T1000 (cell line): Measurements from ENCODE around the gene PCDH9.

Source experiments
- DNase-seq: peaks from one replicate; lab custom pipeline; 2025; ENCODE audit warnings: mixed read lengths; lab: John Stamatoyannopoulos, UW

PCDH9 gene

GRCh38 chr13:67155898-67156722, 74.0 kb downstream of the PCDH9 start:
- DNase-seq = no peak

- no peak for DNase-seq
Observed at GRCh38 chr13:67152085-67152484, 78.1 kb downstream of the PCDH9 start.

GRCh38 chr13:67151652-67152051, 78.5 kb downstream of the PCDH9 start:
- DNase-seq = no peak

GRCh38 chr13:67150608-67151007, 79.5 kb downstream of the PCDH9 start:
- DNase-seq = no peak

GRCh38 chr13:67148161-67148571, 82.0 kb downstream of the PCDH9 start:
- DNase-seq = no peak

- DNase-seq = no peak
Observed at GRCh38 chr13:67147342-67148133, 82.6 kb downstream of the PCDH9 start.

GRCh38 chr13:67146523-67147130, 83.5 kb downstream of the PCDH9 start:
- DNase-seq = no peak

- no peak for DNase-seq
Observed at GRCh38 chr13:67145950-67146349, 84.2 kb downstream of the PCDH9 start.

GRCh38 chr13:67143544-67144115, 86.5 kb downstream of the PCDH9 start:
- DNase-seq = no peak

GRCh38 chr13:67140006-67140405, 90.1 kb downstream of the PCDH9 start:
- no peak for DNase-seq

GRCh38 chr13:67139551-67139950, 90.6 kb downstream of the PCDH9 start:
- DNase-seq = no peak

GRCh38 chr13:67138970-67139369, 91.2 kb downstream of the PCDH9 start:
- DNase-seq = no peak

- DNase-seq = no peak
Observed at GRCh38 chr13:67137044-67137735, 92.9 kb downstream of the PCDH9 start.

- no peak for DNase-seq
Observed at GRCh38 chr13:67136157-67136556, 94.0 kb downstream of the PCDH9 start.

- no peak for DNase-seq
Observed at GRCh38 chr13:67135356-67135755, 94.8 kb downstream of the PCDH9 start.

- DNase-seq = no peak
Observed at GRCh38 chr13:67134417-67135129, 95.6 kb downstream of the PCDH9 start.

- DNase-seq = no peak
Observed at GRCh38 chr13:67133476-67133875, 96.7 kb downstream of the PCDH9 start.

GRCh38 chr13:67131393-67131792, 98.7 kb downstream of the PCDH9 start:
- DNase-seq = no peak

- no peak for DNase-seq
Observed at GRCh38 chr13:67130444-67130843, 99.7 kb downstream of the PCDH9 start.

- no peak for DNase-seq
Observed at GRCh38 chr13:67128136-67128535, 102.0 kb downstream of the PCDH9 start.

GRCh38 chr13:67125681-67126080, 104.5 kb downstream of the PCDH9 start:
- no peak for DNase-seq
